Heart left ventricle (tissue), 16 donors: ENCODE data around the gene HSD11B1. TPM values are rescaled to one million over a fixed set of nuclear protein-coding genes. Genes with fewer than 3 reads are reported as not detected.
A peak's percentile ranks its signal among the peaks of the same experiment; 100 is the strongest.

Experiments used
- ATAC-seq, 4 donors: fragments of 200-7000 bp; cut with Tn5 transposase; one replicate each; pipeline ENCODE4 v1.9.1; 2020 to 2022; ENCODE audit warnings: moderate library complexity in 4 of 4, mild to moderate bottlenecking in 3 of 4, moderate number of reproducible peaks in 1 of 4
- DNase-seq, 5 donors: peaks; one replicate each; pipeline ENCODE4 v3.0.0-alpha.2; 2020
- H3K27ac ChIP-seq, 12 donors: fragments of 200-600 bp; sonication (generic) in 4 of 12; one replicate each; pipeline versions ENCODE4 v1.5.0 to v1.8.0; 2016 to 2022; ENCODE audit warnings: mild to moderate bottlenecking in 2 of 12
- H3K27me3 ChIP-seq, 9 donors: fragments of 200-600 bp; sonication (generic) in 2 of 9; one replicate each; pipeline versions ENCODE4 v1.5.1 to v1.8.0; 2016 to 2022; ENCODE audit warnings: mild to moderate bottlenecking in 3 of 9
- H3K36me3 ChIP-seq, 9 donors: fragments of 200-600 bp; sonication (generic) in 2 of 9; one replicate each; pipeline versions ENCODE4 v1.5.0 to v1.8.0; 2018 to 2022; ENCODE audit warnings: mild to moderate bottlenecking in 2 of 9
- H3K4me1 ChIP-seq, 12 donors: fragments of 200-600 bp; sonication (generic) in 4 of 12; one replicate each; pipeline versions ENCODE4 v1.5.0 to v1.8.0; 2016 to 2022; ENCODE audit warnings: mild to moderate bottlenecking in 3 of 12
- H3K4me3 ChIP-seq, 12 donors: fragments of 200-600 bp; sonication (generic) in 4 of 12; one replicate each; pipeline versions ENCODE4 v1.5.0 to v1.8.0; 2017 to 2022; ENCODE audit warnings: mild to moderate bottlenecking in 9 of 12, moderate library complexity in 4 of 12
- H3K9me3 ChIP-seq, 12 donors: fragments of 200-600 bp; sonication (generic) in 4 of 12; one replicate each; pipeline versions ENCODE4 v1.5.0 to v1.8.0; 2016 to 2022; ENCODE audit warnings: mild to moderate bottlenecking in 1 of 12
- POLR2A ChIP-seq, 2 donors: fragments of 450-650 bp; IDR thresholded peaks; one replicate each; pipeline ENCODE4 v1.6.1; 2017; ENCODE audit warnings: antibody characterized with exemption in 2 of 2, mild to moderate bottlenecking in 2 of 2, moderate library complexity in 2 of 2
- WGBS, 4 donors: extraction: QIAGEN DNeasy Blood & Tissue Kit in 2 of 4; methylation state at CpG; one replicate each; pipeline versions ENCODE4 v1.1.5 to v1.1.7; 2013 to 2018; 5-methylcytosine and 5-hydroxymethylcytosine counted together
- intact Hi-C, 10 donors: fragments of 100-400 bp; cut with DNase I; formaldehyde crosslinking; loops; one replicate each; pipeline versions ENCODE4 v1.11.1 to v1.14.2; 2022
- polyA plus RNA-seq, 2 donors: library from polyadenylated mRNA; stranded (reverse); fragments of 200-250 nt; gene quantifications; one replicate each; pipeline ENCODE4 v1.2.3, GENCODE V29; 2013
- total RNA-seq, 9 donors: library from RNA; depleted of rRNA in 2 of 9; stranded (reverse); fragments of >200 nt in 2 of 9; fragmentation: NEBNext Ultra II Directional in 3 of 9; extraction: Animal tissue kit (Norgen Biotek cat#: 25700) in 3 of 9; gene quantifications; one replicate each; pipeline versions ENCODE4 v1.1.0 to v1.2.4, GENCODE V29; 2016 to 2023
- TF ChIP-seq, protein P1 (sequence below), 12 donors: fragments of 200-600 bp; sonication (generic) in 4 of 12; IDR thresholded peaks; one replicate each; pipeline versions ENCODE4 v1.5.0 to v1.8.0; 2018 to 2022; ENCODE audit warnings: antibody characterized with exemption in 12 of 12, mild to moderate bottlenecking in 5 of 12
- donor health status: ischemic (EF 13 %, LVEDD 7.1; RV severe dilation, severe dysfunction).
- donor health status: healthy with polysubstance abuse.
- donor health status: DM: no; HTN: yes; CAD: no.
- donor health status: DM: no; HTN: no; CAD: no.
- donor health status: ischemic (EF 25% LVEDD 6.9; RV normal size, moderate dysfunction).
- donor health status: ischemic (EF 25% LVEDD 5.7; RV mildly dilated, moderate dysfunction).
- donor health status: healthy.
- donor health status: DM: yes; HTN: yes; CAD: no.
- donor health status: ischemic (EF 35%, LVEDD 5.7; RV mildly dilated, moderate dysfunction).
- donor health status: nonischemic (EF 11% LVEDD 7.7; RV severe dilation, severe dysfunction).
- donor health status: DM: yes; HTN: yes; CAD: no.
- donor health status: PGD.
- donor health status: ischemic (EF 29% LVEDD 5.4; RV normal size, mild dysfunction).
- donor health status: nonischemic (EF 23%, LVEDD 6.1; RV moderate dilation, normal function).

HSD11B1 gene
- total and polyA plus RNA-seq, 11 donors: 1.2 to 36.1 (median 3.6) TPM

GRCh38 chr1:209678981-209679539, 25.6 kb upstream of the HSD11B1 start:
- WGBS, 4 donors: 79 to 93% (median 89%) methylated on average over 4 of the region's 4 CpGs
- no peak overlapping the region for H3K27ac ChIP-seq
- no peak for TF ChIP-seq POLR2A (IDR thresholded peaks at IDR 0.05)
- TF ChIP-seq, protein P1, sequence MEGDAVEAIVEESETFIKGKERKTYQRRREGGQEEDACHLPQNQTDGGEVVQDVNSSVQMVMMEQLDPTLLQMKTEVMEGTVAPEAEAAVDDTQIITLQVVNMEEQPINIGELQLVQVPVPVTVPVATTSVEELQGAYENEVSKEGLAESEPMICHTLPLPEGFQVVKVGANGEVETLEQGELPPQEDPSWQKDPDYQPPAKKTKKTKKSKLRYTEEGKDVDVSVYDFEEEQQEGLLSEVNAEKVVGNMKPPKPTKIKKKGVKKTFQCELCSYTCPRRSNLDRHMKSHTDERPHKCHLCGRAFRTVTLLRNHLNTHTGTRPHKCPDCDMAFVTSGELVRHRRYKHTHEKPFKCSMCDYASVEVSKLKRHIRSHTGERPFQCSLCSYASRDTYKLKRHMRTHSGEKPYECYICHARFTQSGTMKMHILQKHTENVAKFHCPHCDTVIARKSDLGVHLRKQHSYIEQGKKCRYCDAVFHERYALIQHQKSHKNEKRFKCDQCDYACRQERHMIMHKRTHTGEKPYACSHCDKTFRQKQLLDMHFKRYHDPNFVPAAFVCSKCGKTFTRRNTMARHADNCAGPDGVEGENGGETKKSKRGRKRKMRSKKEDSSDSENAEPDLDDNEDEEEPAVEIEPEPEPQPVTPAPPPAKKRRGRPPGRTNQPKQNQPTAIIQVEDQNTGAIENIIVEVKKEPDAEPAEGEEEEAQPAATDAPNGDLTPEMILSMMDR (IDR thresholded peaks at IDR 0.05): no peak
- intact Hi-C loops: loop anchor here in 4 of 10 donors (5.0 kb wide), 3 partner anchors 37 to 52 kb away; no protein-coding TSS in a partner anchor
- DNase-seq (no peak), ATAC-seq (no peak)
- H3K36me3 ChIP-seq: peaks cover 0 to 5% (median 0%) of the 10 kb centered on the region in 9 donors
- H3K4me3 ChIP-seq: no peak overlapping the region
- peaks cover 0 to 29% (median 16%) of the 10 kb centered on the region in 12 donors for H3K4me1 ChIP-seq
- H3K9me3 ChIP-seq: no peaks in the 10 kb centered on the region
- peaks cover 0 to 23% (median 0%) of the 10 kb centered on the region in 9 donors for H3K27me3 ChIP-seq

GRCh38 chr1:209685821-209686220, 18.8 kb upstream of the HSD11B1 start:
- peaks cover 0 to 46% (median 25%) of the 10 kb centered on the region in 12 donors for H3K4me1 ChIP-seq
- peak in 1 of 4 donors; percentile 19 for ATAC-seq
- intact Hi-C loops: loop anchor here in 2 of 10 donors (5.0 kb wide), 2 partner anchors 39 to 44 kb away; no protein-coding TSS in a partner anchor
- H3K9me3 ChIP-seq: no peaks in the 10 kb centered on the region
- WGBS, 4 donors: 64 to 74% (median 71%) methylated on average over 4 of the region's 4 CpGs
- H3K36me3 ChIP-seq: no peaks in the 10 kb centered on the region
- H3K27me3 ChIP-seq: peaks cover 0 to 7% (median 0%) of the 10 kb centered on the region in 9 donors
- no peak for DNase-seq
- no peak overlapping the region for H3K27ac ChIP-seq
- H3K4me3 ChIP-seq: no peak overlapping the region
- no peak for TF ChIP-seq POLR2A (IDR thresholded peaks at IDR 0.05)
- TF ChIP-seq, protein P1 (IDR thresholded peaks at IDR 0.05): no peak

GRCh38 chr1:209686322-209686721, 18.3 kb upstream of the HSD11B1 start:
- ATAC-seq: no peak
- no peak for TF ChIP-seq POLR2A (IDR thresholded peaks at IDR 0.05)
- TF ChIP-seq, protein P1 (IDR thresholded peaks at IDR 0.05): no peak
- peaks cover 0 to 46% (median 25%) of the 10 kb centered on the region in 12 donors for H3K4me1 ChIP-seq
- peaks cover 0 to 7% (median 0%) of the 10 kb centered on the region in 9 donors for H3K27me3 ChIP-seq
- intact Hi-C loops: loop anchor here in 2 of 10 donors (5.0 kb wide), 2 partner anchors 39 to 44 kb away; no protein-coding TSS in a partner anchor
- no peak overlapping the region for H3K27ac ChIP-seq
- H3K36me3 ChIP-seq: no peaks in the 10 kb centered on the region
- no peak overlapping the region for H3K4me3 ChIP-seq
- DNase-seq: no peak
- 62 to 70% (median 68%) methylated on average over 4 of the region's 4 CpGs for WGBS, 4 donors
- no peaks in the 10 kb centered on the region for H3K9me3 ChIP-seq

DNA sequence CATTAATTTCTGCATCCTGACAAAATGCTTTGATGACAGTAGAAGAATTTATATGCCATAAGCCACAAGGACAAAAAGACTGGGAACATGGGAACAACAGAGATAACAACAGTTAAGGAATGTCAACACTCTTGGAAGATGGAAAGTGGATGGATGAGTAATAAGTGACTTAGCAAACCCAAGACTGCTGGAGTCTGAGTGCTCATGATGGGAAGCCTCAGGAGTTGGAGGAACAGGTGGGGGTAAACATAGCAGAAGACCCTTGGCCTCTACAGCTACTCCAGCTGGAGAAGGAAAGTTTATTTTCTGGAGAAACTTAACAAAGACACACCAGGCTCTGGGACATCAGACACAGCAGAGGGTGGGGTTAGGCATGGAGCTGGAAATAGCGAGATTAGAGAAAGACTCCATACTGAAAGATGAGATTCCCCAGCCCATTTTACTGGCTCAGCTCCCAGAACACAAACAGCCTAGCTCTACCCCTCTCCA, 15.9 kb upstream of the HSD11B1 start:
- H3K9me3 ChIP-seq: no peaks in the 10 kb centered on the region
- intact Hi-C loops: loop anchor here in 2 of 10 donors (5.0 kb wide), 2 partner anchors 41 to 46 kb away; no protein-coding TSS in a partner anchor
- TF ChIP-seq, protein P1 (IDR thresholded peaks at IDR 0.05): no peak
- TF ChIP-seq POLR2A (IDR thresholded peaks at IDR 0.05): no peak
- ATAC-seq (peak; percentile 43 to 70 (median 59)), DNase-seq (peak in 1 of 5 donors; percentile 26)
- WGBS, 4 donors: 40 to 68% (median 62%) methylated on average over 1 of the region's 1 CpG
- peaks cover 0 to 63% (median 32%) of the 10 kb centered on the region in 12 donors for H3K4me1 ChIP-seq
- H3K36me3 ChIP-seq: no peaks in the 10 kb centered on the region
- H3K27ac ChIP-seq: peak overlapping the region in 2 of 12 donors; percentile 5
- H3K4me3 ChIP-seq: no peak overlapping the region
- H3K27me3 ChIP-seq: no peaks in the 10 kb centered on the region
